Esophagus muscularis mucosa (tissue), 4 donors: ENCODE results near the gene ZC2HC1C.

Experiments
- CTCF ChIP-seq, 3 experiments: fragments of 200-600 bp in 2 of 3; fragments of 450-650 bp in 1 of 3; sonication (generic) in 2 of 3; IDR thresholded peaks; one replicate each; pipeline ENCODE4 v1.5.1; 2017 to 2019; ENCODE audit warnings: antibody characterized with exemption in 3 of 3, mild to moderate bottlenecking in 2 of 3, moderate library complexity in 1 of 3
- EP300 ChIP-seq: sonication (generic); formaldehyde crosslinking; IDR thresholded peaks from one replicate; pipeline ENCODE4 v1.6.1; 2017; ENCODE audit warnings: antibody characterized with exemption
- POLR2A ChIP-seq: fragments of 450-650 bp; IDR thresholded peaks from one replicate; pipeline ENCODE4 v1.6.1; 2017; ENCODE audit warnings: antibody characterized with exemption, moderate library complexity, mild to moderate bottlenecking, low read depth

- TF ChIP-seq POLR2A (no peak), EP300 (no peak), CTCF (IDR thresholded peaks at IDR 0.05) (no peak)
Measured at GRCh38 chr14:75128596-75128990, 59.2 kb downstream of the ZC2HC1C start.
